Stomach (tissue), 9 donors: ENCODE data around the gene DOCK9. TPM values are rescaled to one million over a fixed set of nuclear protein-coding genes. Genes with fewer than 3 reads are reported as not detected.
"Not testable (repeated sequence)": the region's sequence is repeated elsewhere in the genome, so short reads cannot be mapped to it uniquely, and the experiment has no call there.

Experiments
- DNase-seq, 2 donors: peaks; one replicate each; pipeline versions ENCODE4 v3.0.0 to v3.0.0-alpha.2; 2013 to 2019
- H3K27ac ChIP-seq, 5 donors: fragments of 200-600 bp in 4 of 5; sonication (generic) in 4 of 5; one replicate each; pipeline ENCODE4 v1.5.1; 2013 to 2019; ENCODE audit warnings: mild to moderate bottlenecking in 1 of 5, moderate library complexity in 1 of 5
- H3K27me3 ChIP-seq, 3 donors: fragments of 200-600 bp; sonication (generic); one replicate each; pipeline ENCODE4 v1.5.1; 2017 to 2019; ENCODE audit warnings: mixed run types in 1 of 3
- H3K36me3 ChIP-seq, 4 donors: fragments of 200-600 bp; sonication (generic); 1 replicate in 3 of 4; 2 replicates in 1 of 4; pipeline ENCODE4 v1.5.1; 2016 to 2019
- H3K4me1 ChIP-seq, 4 donors: fragments of 200-600 bp; sonication (generic); one replicate each; pipeline ENCODE4 v1.5.1; 2016 to 2019
- H3K4me3 ChIP-seq, 4 donors: fragments of 200-600 bp; sonication (generic) in 3 of 4; one replicate each; pipeline ENCODE4 v1.5.1; 2016 to 2019; ENCODE audit warnings: mild to moderate bottlenecking in 1 of 4
- H3K9me3 ChIP-seq, 4 donors: fragments of 200-600 bp; sonication (generic); one replicate each; pipeline ENCODE4 v1.5.1; 2016 to 2019
- EP300 ChIP-seq: sonication (generic); formaldehyde crosslinking; IDR thresholded peaks from one replicate; pipeline ENCODE4 v1.6.1; 2017; ENCODE audit warnings: antibody characterized with exemption
- POLR2A ChIP-seq, 4 donors: fragments of 450-650 bp; IDR thresholded peaks; one replicate each; pipeline ENCODE4 v1.6.1; 2016; ENCODE audit warnings: antibody characterized with exemption in 4 of 4, control low read depth in 2 of 4, mild to moderate bottlenecking in 1 of 4, moderate library complexity in 1 of 4
- POLR2AphosphoS5 ChIP-seq, 3 donors: sonication (generic); formaldehyde crosslinking; IDR thresholded peaks; one replicate each; pipeline ENCODE4 v1.6.1; 2016; ENCODE audit warnings: antibody characterized with exemption in 3 of 3
- WGBS, 5 donors: extraction: QIAGEN DNeasy Blood & Tissue Kit in 3 of 5; methylation state at CpG; one replicate each; pipeline versions ENCODE4 v1.1.5 to v1.1.7; 2013 to 2018; 5-methylcytosine and 5-hydroxymethylcytosine counted together
- intact Hi-C: fragments of 100-400 bp; cut with DNase I; formaldehyde crosslinking; loops from one replicate; pipeline ENCODE4 v1.15.1; 2023; ENCODE audit warnings: low total_unique reads
- polyA plus RNA-seq, 3 donors: library from polyadenylated mRNA; stranded (reverse); fragments of 200-250 nt; gene quantifications; one replicate each; pipeline ENCODE4 v1.2.3, GENCODE V29; 2013
- total RNA-seq, 5 donors: library from RNA; depleted of rRNA; stranded (reverse); fragments of >200 nt; gene quantifications; one replicate each; pipeline versions ENCODE4 v1.1.0 to v1.2.3, GENCODE V29; 2014 to 2016
- TF ChIP-seq, protein P1 (sequence below), 7 experiments: fragments of 450-650 bp in 4 of 7; fragments of 200-600 bp in 3 of 7; sonication (generic) in 3 of 7; IDR thresholded peaks; one replicate each; pipeline ENCODE4 v1.5.1; 2016 to 2019; ENCODE audit warnings: antibody characterized with exemption in 7 of 7, control low read depth in 2 of 7, mild to moderate bottlenecking in 1 of 7
- donor health status: healthy with polysubstance abuse.
- donor health status: Bipolar disorder and iron deficiency.
- donor health status: healthy.

The DOCK9 gene
- total and polyA plus RNA-seq, 8 donors: 8.7 to 97.9 (median 49.2) TPM

DNA sequence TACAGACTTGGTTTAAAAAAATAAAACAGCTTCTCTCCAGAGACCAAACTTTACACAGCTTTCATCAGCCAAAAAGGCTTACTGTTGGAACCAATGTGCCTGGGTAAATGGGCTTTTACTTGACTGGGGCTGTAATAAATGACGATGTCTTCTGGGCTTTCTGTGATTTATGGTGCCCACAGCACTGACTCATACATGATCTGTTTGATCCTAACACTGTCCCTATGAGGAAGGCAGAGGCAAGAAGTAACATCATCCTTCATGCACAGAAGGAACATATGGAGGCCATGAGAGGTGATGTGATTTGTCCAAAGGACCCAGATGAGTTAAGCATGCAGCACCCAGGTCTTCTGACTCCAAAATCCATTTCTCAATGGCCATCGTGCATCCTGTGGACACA, 77.4 kb downstream of the DOCK9 start:
- WGBS, 5 donors: 83 to 97% (median 95%) methylated on average over 2 of the region's 2 CpGs
- H3K4me1 ChIP-seq: peaks cover 0 to 8% (median 6%) of the 10 kb centered on the region in 4 donors
- H3K36me3 ChIP-seq: peaks cover 12 to 71% (median 60%) of the 10 kb centered on the region in 4 donors
- intact Hi-C loops: no loop called here
- H3K4me3 ChIP-seq: no peak overlapping the region
- DNase-seq: no peak
- no peaks in the 10 kb centered on the region for H3K9me3 ChIP-seq
- no peak overlapping the region for H3K27ac ChIP-seq
- H3K27me3 ChIP-seq: no peaks in the 10 kb centered on the region
- TF ChIP-seq POLR2AphosphoS5 (IDR thresholded peaks at IDR 0.05): no peak
- TF ChIP-seq EP300: no peak

- Histone ChIP-seq H3K4me3 (no peak overlapping the region), H3K9me3 (no peaks in the 10 kb centered on the region), H3K36me3 (peaks cover 12 to 80% (median 67%) of the 10 kb centered on the region in 4 donors), H3K27me3 (no peaks in the 10 kb centered on the region), H3K4me1 (peaks cover 0 to 8% (median 6%) of the 10 kb centered on the region in 4 donors), H3K27ac (no peak overlapping the region)
- DNase-seq: no peak
- intact Hi-C loops: no loop called here
- TF ChIP-seq POLR2A (IDR thresholded peaks at IDR 0.05) (no peak), POLR2AphosphoS5 (IDR thresholded peaks at IDR 0.05) (no peak), EP300 (no peak)
- TF ChIP-seq, protein P1, sequence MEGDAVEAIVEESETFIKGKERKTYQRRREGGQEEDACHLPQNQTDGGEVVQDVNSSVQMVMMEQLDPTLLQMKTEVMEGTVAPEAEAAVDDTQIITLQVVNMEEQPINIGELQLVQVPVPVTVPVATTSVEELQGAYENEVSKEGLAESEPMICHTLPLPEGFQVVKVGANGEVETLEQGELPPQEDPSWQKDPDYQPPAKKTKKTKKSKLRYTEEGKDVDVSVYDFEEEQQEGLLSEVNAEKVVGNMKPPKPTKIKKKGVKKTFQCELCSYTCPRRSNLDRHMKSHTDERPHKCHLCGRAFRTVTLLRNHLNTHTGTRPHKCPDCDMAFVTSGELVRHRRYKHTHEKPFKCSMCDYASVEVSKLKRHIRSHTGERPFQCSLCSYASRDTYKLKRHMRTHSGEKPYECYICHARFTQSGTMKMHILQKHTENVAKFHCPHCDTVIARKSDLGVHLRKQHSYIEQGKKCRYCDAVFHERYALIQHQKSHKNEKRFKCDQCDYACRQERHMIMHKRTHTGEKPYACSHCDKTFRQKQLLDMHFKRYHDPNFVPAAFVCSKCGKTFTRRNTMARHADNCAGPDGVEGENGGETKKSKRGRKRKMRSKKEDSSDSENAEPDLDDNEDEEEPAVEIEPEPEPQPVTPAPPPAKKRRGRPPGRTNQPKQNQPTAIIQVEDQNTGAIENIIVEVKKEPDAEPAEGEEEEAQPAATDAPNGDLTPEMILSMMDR (IDR thresholded peaks at IDR 0.05): no peak
- WGBS, 5 donors: 87 to 97% (median 95%) methylated on average over 1 of the region's 1 CpG
Measured at GRCh38 chr13:98897706-98898105, 80.2 kb downstream of the DOCK9 start.

DNA sequence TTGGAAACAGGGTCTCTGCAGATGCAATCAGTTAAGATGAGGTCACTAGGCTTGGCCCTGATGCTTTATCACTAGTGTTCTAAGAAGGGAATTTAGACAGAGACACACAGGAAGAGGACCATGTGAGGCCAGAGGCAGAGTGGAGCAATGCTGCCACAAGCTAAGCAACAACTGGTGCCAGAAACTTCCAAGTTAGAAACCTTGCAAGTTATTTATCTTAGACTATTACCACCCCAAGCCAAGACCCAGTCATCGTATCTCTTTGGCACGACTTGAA, 81.1 kb downstream of the DOCK9 start:
- TF ChIP-seq POLR2AphosphoS5 (IDR thresholded peaks at IDR 0.05) (no peak), EP300 (no peak), POLR2A (IDR thresholded peaks at IDR 0.05) (no peak)
- TF ChIP-seq, protein P1 (IDR thresholded peaks at IDR 0.05): no peak
- Histone ChIP-seq H3K4me1 (peaks cover 0 to 8% (median 6%) of the 10 kb centered on the region in 4 donors), H3K4me3 (no peak overlapping the region), H3K36me3 (peaks cover 8 to 73% (median 60%) of the 10 kb centered on the region in 4 donors), H3K27me3 (no peaks in the 10 kb centered on the region), H3K9me3 (no peaks in the 10 kb centered on the region), H3K27ac (no peak overlapping the region)
- intact Hi-C loops: no loop called here
- DNase-seq: no peak
- 27 to 59% (median 36%) methylated on average over 2 of the region's 2 CpGs for WGBS, 5 donors

- H3K27ac ChIP-seq: no peak overlapping the region
- intact Hi-C loops: no loop called here
Measured at GRCh38 chr13:98896083-98896867, 81.6 kb downstream of the DOCK9 start.

DNA sequence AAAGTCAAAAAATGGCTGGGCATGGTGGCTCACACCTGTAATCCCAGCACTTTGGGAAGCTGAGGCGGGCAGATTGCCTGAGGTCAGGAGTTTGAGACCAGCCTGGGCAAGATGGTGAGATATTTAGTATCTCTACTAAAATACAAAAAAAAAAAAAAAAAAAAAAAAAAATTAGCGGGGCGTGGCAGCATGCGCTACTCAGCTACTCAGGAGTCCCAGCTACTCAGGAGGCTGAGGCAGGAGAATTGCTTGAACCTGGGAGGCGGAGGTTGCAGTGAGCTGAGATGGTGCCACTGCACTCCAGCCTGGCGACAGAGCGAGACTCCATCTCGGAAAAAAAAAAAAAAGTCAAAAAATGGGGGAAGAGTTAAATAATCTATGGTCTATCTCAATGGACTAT, 83.0 kb downstream of the DOCK9 start:
- H3K4me3 ChIP-seq, H3K4me1 ChIP-seq, H3K27me3 ChIP-seq, intact Hi-C loops, H3K9me3 ChIP-seq, H3K27ac ChIP-seq, DNase-seq: not testable (repeated sequence)
- WGBS, 5 donors: 92 to 96% (median 96%) methylated on average over 8 of the region's 8 CpGs
- peaks cover 0 to 54% (median 45%) of the 10 kb centered on the region in 4 donors for H3K36me3 ChIP-seq

More at GRCh38 chr13:98896083-98896867, 81.6 kb downstream of the DOCK9 start:
- Histone ChIP-seq H3K4me3 (no peak overlapping the region), H3K27me3 (no peaks in the 10 kb centered on the region), H3K4me1 (peaks cover 0 to 8% (median 6%) of the 10 kb centered on the region in 4 donors), H3K9me3 (no peaks in the 10 kb centered on the region), H3K36me3 (peaks cover 4 to 69% (median 55%) of the 10 kb centered on the region in 4 donors)
- TF ChIP-seq POLR2A (IDR thresholded peaks at IDR 0.05): no peak
- TF ChIP-seq, protein P1 (IDR thresholded peaks at IDR 0.05): no peak
- no peak for TF ChIP-seq EP300
- no peak for TF ChIP-seq POLR2AphosphoS5 (IDR thresholded peaks at IDR 0.05)
- no peak for DNase-seq
- 61 to 77% (median 67%) methylated on average over 9 of the region's 9 CpGs for WGBS, 5 donors
